ENCODE measurements around the gene IL10RA.

The IL10RA gene

GRCh38 chr11:117985953-117986887 is at the start of gene IL10RA:
Gene IL10RA (plus strand): TSS chr11:117986394. CDS start chr11:117986468, 74 bp downstream.
- no peaks in the 10 kb centered on the region for H3K27me3 ChIP-seq (ENCODE audit: low read depth, low read length)

GRCh38 chr11:117936973-117937372 is 49.2 kb upstream of the IL10RA start:
- H4K20me1 ChIP-seq (ENCODE audit: insufficient read depth, low read length): no peaks in the 10 kb centered on the region
- TF ChIP-seq CTCF (IDR thresholded peaks at IDR 0.05; ENCODE audit: low read depth, low read length): no peak
- TF ChIP-seq EZH2phosphoT487 (IDR thresholded peaks at IDR 0.05; ENCODE audit: low read depth): no peak
- no peaks in the 10 kb centered on the region for H3K9me3 ChIP-seq (ENCODE audit: insufficient read depth, low read length)
- no peak overlapping the region for H2AFZ ChIP-seq (ENCODE audit: low read depth, low read length)
- no peaks in the 10 kb centered on the region for H3K27me3 ChIP-seq (ENCODE audit: low read depth, low read length)
- peak overlapping the region; percentile 80 for H3K4me2 ChIP-seq (ENCODE audit: low read length)
- peaks cover 72% of the 10 kb centered on the region for H3K4me1 ChIP-seq (ENCODE audit: low read length)
- peak overlapping the region; percentile 97 for H3K27ac ChIP-seq (ENCODE audit: low read length)
- peak overlapping the region; percentile 77 for H3K9ac ChIP-seq (ENCODE audit: low read length)
- H3K79me2 ChIP-seq (ENCODE audit: low read length): peaks cover 5% of the 10 kb centered on the region; the same call in 1 of the 2 replicates
- peak overlapping the region; percentile 50 for H3K4me3 ChIP-seq (ENCODE audit: low read length)
- H3K36me3 ChIP-seq (replicated peaks; ENCODE audit: low read depth, low read length): no peaks in the 10 kb centered on the region

More at GRCh38 chr11:117985953-117986887, at the start of gene IL10RA:
- H4K20me1 ChIP-seq (ENCODE audit: insufficient read depth, low read length): peaks cover 36% of the 10 kb centered on the region
- H3K4me2 ChIP-seq (ENCODE audit: low read length): peak within 1 kb of the TSS; percentile 99
- H3K9ac ChIP-seq (ENCODE audit: low read length): peak within 1 kb of the TSS; percentile 99
- H3K36me3 ChIP-seq (replicated peaks; ENCODE audit: low read depth, low read length): peaks cover 80% of the 10 kb centered on the region
- peaks cover 78% of the 10 kb centered on the region for H3K79me2 ChIP-seq (ENCODE audit: low read length)
- no peak within 1 kb of the TSS for H2AFZ ChIP-seq (ENCODE audit: low read depth, low read length)
- H3K4me1 ChIP-seq (ENCODE audit: low read length): peaks cover 56% of the 10 kb centered on the region
- peak; percentile 6; the same call in 1 of the 2 replicates for TF ChIP-seq CTCF (IDR thresholded peaks at IDR 0.05; ENCODE audit: low read depth, low read length)
- TF ChIP-seq EZH2phosphoT487 (IDR thresholded peaks at IDR 0.05; ENCODE audit: low read depth): no peak
- H3K9me3 ChIP-seq (ENCODE audit: insufficient read depth, low read length): no peaks in the 10 kb centered on the region
- peak within 1 kb of the TSS; percentile 93 for H3K27ac ChIP-seq (ENCODE audit: low read length)
- peak within 1 kb of the TSS; percentile 88 for H3K4me3 ChIP-seq (ENCODE audit: low read length)

GRCh38 chr11:117940736-117941135 is 45.5 kb upstream of the IL10RA start:
- H3K9me3 ChIP-seq (ENCODE audit: insufficient read depth, low read length): peaks cover 6% of the 10 kb centered on the region

More at GRCh38 chr11:117940736-117941135, 45.5 kb upstream of the IL10RA start:
- H3K9ac ChIP-seq (ENCODE audit: low read length): no peak overlapping the region
- peaks cover 2% of the 10 kb centered on the region; the same call in 1 of the 2 replicates for H3K79me2 ChIP-seq (ENCODE audit: low read length)
- H2AFZ ChIP-seq (ENCODE audit: low read depth, low read length): no peak overlapping the region
- no peaks in the 10 kb centered on the region for H4K20me1 ChIP-seq (ENCODE audit: insufficient read depth, low read length)
- H3K4me1 ChIP-seq (ENCODE audit: low read length): peaks cover 57% of the 10 kb centered on the region
- H3K4me3 ChIP-seq (ENCODE audit: low read length): no peak overlapping the region
- H3K27ac ChIP-seq (ENCODE audit: low read length): no peak overlapping the region
- TF ChIP-seq CTCF (IDR thresholded peaks at IDR 0.05; ENCODE audit: low read depth, low read length) (no peak), EZH2phosphoT487 (IDR thresholded peaks at IDR 0.05; ENCODE audit: low read depth) (no peak)
- H3K36me3 ChIP-seq (replicated peaks; ENCODE audit: low read depth, low read length): peaks cover 12% of the 10 kb centered on the region
- no peaks in the 10 kb centered on the region for H3K27me3 ChIP-seq (ENCODE audit: low read depth, low read length)
- H3K4me2 ChIP-seq (ENCODE audit: low read length): no peak overlapping the region

Measured in OCI-LY3 (cell line).